Keratinocyte (primary cell): Measurements from ENCODE around the gene NEIL1. TPM values are rescaled to one million over a fixed set of nuclear protein-coding genes. Genes with fewer than 3 reads are reported as not detected.

Experiments
- DNase-seq: peaks from one replicate; pipeline ENCODE4 v3.0.0-alpha.2; 2011; ENCODE audit warnings: low read depth, missing footprints, low spot score
- FAIRE-seq: peaks from 2 replicates; lab custom pipeline; 2011; peaks lifted over from hg19 to GRCh38; lab: Jason Lieb, UNC
- H2AFZ ChIP-seq: 2 replicates; pipeline ENCODE4 v1.6.0; 2012; ENCODE audit warnings: low read length, control low read depth, inconsistent platforms; ENCODE audit not compliant: control insufficient read depth
- H3K27ac ChIP-seq: 2 replicates; pipeline ENCODE4 v1.5.1; 2011; ENCODE audit warnings: low read length; ENCODE audit not compliant: control insufficient read depth, insufficient read depth
- H3K27me3 ChIP-seq: 3 replicates; pipeline ENCODE4 v1.6.0; 2011; ENCODE audit warnings: low read length; ENCODE audit not compliant: control insufficient read depth, insufficient read depth; ENCODE audit errors: extremely low read depth
- H3K36me3 ChIP-seq, 2 experiments: 2 replicates in 1 of 2; 3 replicates in 1 of 2; pipeline ENCODE4 v1.5.1; 2011; ENCODE audit warnings: low read length in 2 of 2, mild to moderate bottlenecking in 1 of 2; ENCODE audit not compliant: control insufficient read depth in 2 of 2, insufficient read depth in 2 of 2; ENCODE audit errors: extremely low read depth in 1 of 2
- H3K4me1 ChIP-seq: 3 replicates; pipeline ENCODE4 v1.5.1; 2011; ENCODE audit warnings: low read length; ENCODE audit not compliant: control insufficient read depth, insufficient read depth; ENCODE audit errors: extremely low read depth
- H3K4me2 ChIP-seq: 3 replicates; pipeline ENCODE4 v1.6.0; 2011; ENCODE audit warnings: low read depth, low read length; ENCODE audit not compliant: control insufficient read depth, insufficient read depth; ENCODE audit errors: extremely low read depth
- H3K4me3 ChIP-seq, 3 experiments: fragments of 200-600 bp in 1 of 3; sonication (generic) in 1 of 3; 2 replicates in 2 of 3; 3 replicates in 1 of 3; pipeline ENCODE4 v1.5.1; 2011 to 2016; ENCODE audit warnings: low read length in 3 of 3, mild to moderate bottlenecking in 3 of 3, control low read depth in 2 of 3, inconsistent platforms in 1 of 3, low read depth in 1 of 3, mixed read lengths in 1 of 3, mixed run types in 1 of 3, moderate library complexity in 1 of 3; ENCODE audit not compliant: control insufficient read depth in 2 of 3, insufficient read depth in 2 of 3; ENCODE audit errors: extremely low read depth in 1 of 3
- H3K79me2 ChIP-seq: 2 replicates; pipeline ENCODE4 v1.6.0; 2012; ENCODE audit warnings: low read length; ENCODE audit not compliant: control insufficient read depth, insufficient read depth
- H3K9ac ChIP-seq: 3 replicates; pipeline ENCODE4 v1.6.0; 2011; ENCODE audit warnings: low read length; ENCODE audit not compliant: control insufficient read depth, insufficient read depth; ENCODE audit errors: extremely low read depth
- H3K9me1 ChIP-seq: 3 replicates; pipeline ENCODE4 v1.6.0; 2011; ENCODE audit warnings: low read length; ENCODE audit not compliant: control insufficient read depth, insufficient read depth; ENCODE audit errors: extremely low read depth
- H3K9me3 ChIP-seq: 2 replicates; pipeline ENCODE4 v1.5.1; 2012; ENCODE audit warnings: low read depth, low read length; ENCODE audit not compliant: control insufficient read depth
- H4K20me1 ChIP-seq: 3 replicates; pipeline ENCODE4 v1.6.0; 2011; ENCODE audit warnings: low read length; ENCODE audit not compliant: control insufficient read depth, insufficient read depth; ENCODE audit errors: extremely low read depth
- EZH2 ChIP-seq: IDR thresholded peaks from one replicate; pipeline ENCODE4 v1.6.1; 2012; ENCODE audit warnings: inconsistent platforms, mild to moderate bottlenecking, low read length, moderate library complexity
- dilution Hi-C: fragments of 300-500 bp; cut with MboI; formaldehyde crosslinking; loops from one replicate; pipeline ENCODE4 v1.7.0; 2020; ENCODE audit warnings: low sequenced_read_pairs; ENCODE audit not compliant: extremely low pct_ligation_motif_present
- polyA plus RNA-seq, 5 experiments: library from polyadenylated mRNA; depleted of rRNA in 3 of 5; stranded (reverse) in 3 of 5; stranded (forward) in 1 of 5; unstranded in 1 of 5; fragments of >200 nt; gene quantifications; 1 replicate in 1 of 5; 2 replicates in 3 of 5; 3 replicates in 1 of 5; pipeline versions ENCODE4 v1.2.1 to v1.2.3, GENCODE V29; 2011 to 2012; ENCODE audit warnings: missing spikeins in 2 of 5, low read depth in 1 of 5, low replicate concordance in 1 of 5
- TF ChIP-seq, protein P1 (sequence below), 3 experiments: IDR thresholded peaks in 1 of 3; conservative IDR thresholded peaks in 1 of 3; optimal IDR thresholded peaks in 1 of 3; 2 replicates in 2 of 3; 3 replicates in 1 of 3; pipeline versions ENCODE3 to v1.5.1; 2011; ENCODE audit warnings: low read length in 3 of 3, mild to moderate bottlenecking in 3 of 3, moderate library complexity in 2 of 3, control low read depth in 1 of 3, inconsistent platforms in 1 of 3; ENCODE audit not compliant: insufficient read depth in 2 of 3; ENCODE audit errors: extremely low read depth in 1 of 3

Gene NEIL1
- polyA plus RNA-seq, 1 donor (not counting 4 experiments of a cell fraction or from before 2014, with no cell fraction given): 5.5 TPM

DNA sequence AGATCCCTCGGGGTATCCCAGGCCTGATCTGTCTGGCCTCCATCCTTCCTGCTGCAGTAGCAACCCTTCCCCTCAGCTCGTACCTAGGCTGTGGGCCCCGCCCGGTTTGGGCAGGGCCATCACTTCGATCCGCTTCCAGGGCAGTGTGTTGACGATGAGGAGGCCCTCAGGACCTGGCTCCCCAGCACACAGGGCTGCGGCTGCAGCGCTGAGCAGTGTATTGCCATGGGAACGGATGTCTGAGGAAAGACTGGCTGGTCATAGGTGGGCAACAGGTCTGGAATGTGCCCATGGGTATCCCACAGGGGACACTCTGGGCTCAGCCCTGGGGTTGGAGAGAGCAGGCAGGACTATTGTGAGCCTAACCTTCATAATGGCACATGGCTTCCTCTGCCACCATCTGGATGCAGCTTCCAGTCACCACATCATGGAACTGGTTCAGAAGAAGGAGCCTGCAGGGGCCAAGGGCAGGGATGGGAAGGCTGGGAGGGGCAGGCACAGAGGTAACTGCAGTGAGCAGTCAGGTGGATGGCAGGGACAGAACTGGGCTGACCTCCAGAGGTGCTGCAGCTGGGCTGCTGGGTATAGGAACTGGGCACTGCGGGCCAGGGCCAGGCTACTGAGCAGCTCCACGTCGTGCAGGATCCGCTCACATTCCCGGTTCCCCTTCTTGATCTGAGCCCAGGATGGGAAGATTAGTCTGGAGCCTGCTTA lies 12.9 kb downstream of the NEIL1 start:
- no peaks in the 10 kb centered on the region for H4K20me1 ChIP-seq
- dilution Hi-C loops: no loop called here
- no peak overlapping the region for H3K27ac ChIP-seq
- H3K36me3 ChIP-seq: peaks cover 23 to 46% of the 10 kb centered on the region in 2 experiments
- H3K4me1 ChIP-seq: no peaks in the 10 kb centered on the region
- FAIRE-seq: no peak
- no peak for DNase-seq
- H3K9me1 ChIP-seq: no peaks in the 10 kb centered on the region
- no peak overlapping the region for H2AFZ ChIP-seq
- no peaks in the 10 kb centered on the region for H3K27me3 ChIP-seq
- no peak overlapping the region for H3K9ac ChIP-seq
- no peak overlapping the region for H3K4me3 ChIP-seq
- no peaks in the 10 kb centered on the region for H3K9me3 ChIP-seq
- no peak overlapping the region for H3K4me2 ChIP-seq
- H3K79me2 ChIP-seq: no peaks in the 10 kb centered on the region
- TF ChIP-seq, protein P1, sequence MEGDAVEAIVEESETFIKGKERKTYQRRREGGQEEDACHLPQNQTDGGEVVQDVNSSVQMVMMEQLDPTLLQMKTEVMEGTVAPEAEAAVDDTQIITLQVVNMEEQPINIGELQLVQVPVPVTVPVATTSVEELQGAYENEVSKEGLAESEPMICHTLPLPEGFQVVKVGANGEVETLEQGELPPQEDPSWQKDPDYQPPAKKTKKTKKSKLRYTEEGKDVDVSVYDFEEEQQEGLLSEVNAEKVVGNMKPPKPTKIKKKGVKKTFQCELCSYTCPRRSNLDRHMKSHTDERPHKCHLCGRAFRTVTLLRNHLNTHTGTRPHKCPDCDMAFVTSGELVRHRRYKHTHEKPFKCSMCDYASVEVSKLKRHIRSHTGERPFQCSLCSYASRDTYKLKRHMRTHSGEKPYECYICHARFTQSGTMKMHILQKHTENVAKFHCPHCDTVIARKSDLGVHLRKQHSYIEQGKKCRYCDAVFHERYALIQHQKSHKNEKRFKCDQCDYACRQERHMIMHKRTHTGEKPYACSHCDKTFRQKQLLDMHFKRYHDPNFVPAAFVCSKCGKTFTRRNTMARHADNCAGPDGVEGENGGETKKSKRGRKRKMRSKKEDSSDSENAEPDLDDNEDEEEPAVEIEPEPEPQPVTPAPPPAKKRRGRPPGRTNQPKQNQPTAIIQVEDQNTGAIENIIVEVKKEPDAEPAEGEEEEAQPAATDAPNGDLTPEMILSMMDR (optimal IDR thresholded peaks at IDR 0.05 in 1 of 3, IDR thresholded peaks at IDR 0.05 in 1 of 3, conservative IDR thresholded peaks at IDR 0.05 in 1 of 3; ENCODE audit: extremely low read depth in 1 of 3, insufficient read depth in 2 of 3, low read length in 3 of 3): no peak
- no peak for TF ChIP-seq EZH2

DNA sequence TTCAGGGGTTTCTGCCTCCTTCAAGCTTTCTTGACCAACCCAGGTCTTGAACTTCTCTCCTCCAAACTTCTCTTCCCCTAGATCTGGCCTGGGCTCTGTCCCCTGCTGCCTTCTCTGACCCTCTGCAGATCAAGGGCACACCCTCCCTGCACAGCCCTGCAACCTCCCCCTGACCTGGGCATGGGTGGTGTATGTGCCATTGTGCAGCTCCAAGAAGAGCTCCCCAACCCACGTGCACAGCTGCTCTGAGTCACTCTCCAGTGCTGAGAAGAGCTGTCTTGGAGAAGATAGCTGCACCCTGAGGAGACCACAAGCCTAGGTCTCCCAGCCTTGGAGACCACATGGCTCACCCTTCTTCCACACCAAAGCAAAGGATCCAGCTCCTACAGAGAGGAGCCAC lies 13.6 kb downstream of the NEIL1 start:
- no peak overlapping the region for H2AFZ ChIP-seq
- no peak overlapping the region for H3K9ac ChIP-seq
- no peaks in the 10 kb centered on the region for H3K27me3 ChIP-seq
- no peak overlapping the region for H3K27ac ChIP-seq
- no peak overlapping the region for H3K4me3 ChIP-seq
- H4K20me1 ChIP-seq: no peaks in the 10 kb centered on the region
- DNase-seq (no peak), FAIRE-seq (no peak)
- no peaks in the 10 kb centered on the region for H3K79me2 ChIP-seq
- no peaks in the 10 kb centered on the region for H3K9me3 ChIP-seq
- no peaks in the 10 kb centered on the region for H3K9me1 ChIP-seq
- H3K4me2 ChIP-seq: no peak overlapping the region
- H3K36me3 ChIP-seq: peaks cover 28 to 44% of the 10 kb centered on the region in 2 experiments
- no peak for TF ChIP-seq EZH2
- TF ChIP-seq, protein P1 (optimal IDR thresholded peaks at IDR 0.05 in 1 of 3, IDR thresholded peaks at IDR 0.05 in 1 of 3, conservative IDR thresholded peaks at IDR 0.05 in 1 of 3; ENCODE audit: extremely low read depth in 1 of 3, insufficient read depth in 2 of 3, low read length in 3 of 3): no peak
- dilution Hi-C loops: no loop called here
- no peaks in the 10 kb centered on the region for H3K4me1 ChIP-seq
